AG09309 (cell line): ENCODE measurements around the gene LRRC15.

ENCODE experiments used
- DNase-seq: peaks from one replicate; pipeline ENCODE4 v3.0.0-alpha.2; 2010; ENCODE audit warnings: low read depth
- H3K4me3 ChIP-seq: 2 replicates; pipeline ENCODE4 v1.5.1; 2011; ENCODE audit warnings: mild to moderate bottlenecking, low read depth, low read length, moderate library complexity; ENCODE audit not compliant: control insufficient read depth
- CTCF ChIP-seq: IDR thresholded peaks from 2 replicates; pipeline ENCODE4 v1.5.1; 2011; ENCODE audit warnings: mild to moderate bottlenecking, low read depth, low read length, inconsistent platforms; ENCODE audit not compliant: insufficient read depth, control insufficient read depth; ENCODE audit errors: missing control alignments

The LRRC15 gene

GRCh38 chr3:194377708-194378107 is 8.2 kb upstream of the LRRC15 start:
- no peak overlapping the region for H3K4me3 ChIP-seq
- DNase-seq = no peak
- no peak for TF ChIP-seq CTCF

GRCh38 chr3:194376241-194376560 is 6.7 kb upstream of the LRRC15 start:
- H3K4me3 ChIP-seq = no peak overlapping the region
- TF ChIP-seq CTCF = no peak
- DNase-seq = no peak

- no peak for TF ChIP-seq CTCF
- no peak overlapping the region for H3K4me3 ChIP-seq
- no peak for DNase-seq
These were observed 6.1 kb upstream of the LRRC15 start for GRCh38 chr3:194375473-194376240.

GRCh38 chr3:194374935-194375334 is 5.4 kb upstream of the LRRC15 start:
- TF ChIP-seq CTCF = no peak
- no peak overlapping the region for H3K4me3 ChIP-seq
- DNase-seq = no peak

- no peak overlapping the region for H3K4me3 ChIP-seq
- DNase-seq = no peak
- no peak for TF ChIP-seq CTCF
These were observed 4.4 kb upstream of the LRRC15 start for GRCh38 chr3:194373899-194374298.

GRCh38 chr3:194373028-194373427 is 3.5 kb upstream of the LRRC15 start:
- TF ChIP-seq CTCF = no peak
- H3K4me3 ChIP-seq = no peak overlapping the region
- DNase-seq = no peak
